NCI-H187 (cell line): Measurements from ENCODE around the gene ABCB4.

ENCODE experiments used
- DNase-seq, 2 experiments: peaks; one replicate each; lab custom pipeline; 2025; lab: John Stamatoyannopoulos, UW

ABCB4 gene

DNA sequence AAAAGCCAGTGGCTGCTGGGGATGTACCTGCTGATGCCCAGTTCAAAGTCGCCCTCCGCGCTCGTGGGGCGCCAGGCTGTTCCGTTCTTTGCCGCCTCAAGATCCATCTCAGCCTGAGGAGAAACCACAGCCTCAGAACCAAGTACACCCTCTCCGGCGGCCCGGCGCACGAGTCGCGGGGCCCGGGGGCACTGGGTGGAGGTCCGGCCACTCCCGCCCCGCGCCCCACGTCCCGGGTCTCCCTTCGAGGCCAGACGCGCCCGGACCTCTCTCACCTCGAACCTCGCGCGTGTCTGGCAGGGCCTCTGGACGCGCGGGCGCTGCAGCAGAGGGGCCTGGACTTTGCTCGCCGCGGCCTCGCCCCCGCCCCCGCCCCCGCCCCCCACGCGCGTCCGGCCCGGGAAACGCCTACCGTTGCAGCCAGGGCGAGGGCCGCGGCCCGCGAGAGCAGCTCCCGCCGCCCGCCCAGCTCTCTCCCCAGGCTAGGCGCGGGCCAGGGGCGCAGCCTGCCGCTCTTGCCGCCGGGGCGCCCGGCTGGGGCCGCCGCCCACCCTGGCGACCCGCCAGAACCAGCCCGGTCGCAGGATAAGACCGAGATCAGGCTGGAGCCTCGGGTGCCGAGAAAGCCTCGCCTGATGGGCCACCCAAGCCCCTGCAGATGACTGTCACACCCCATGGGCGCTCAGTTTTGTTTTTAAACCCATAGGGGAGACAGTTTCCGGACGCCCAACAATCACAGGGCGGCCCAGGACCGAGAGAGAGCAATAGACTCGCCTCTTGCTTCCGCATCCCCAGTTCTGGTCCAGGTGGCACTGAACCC, at the start of gene ABCB4:
Gene ABCB4 (minus strand): TSS at position 322 of the 820 bp plus-strand sequence. CDS start 215 bp downstream, at position 107.
- DNase-seq, result no peak

- DNase-seq, result no peak
Measured at GRCh38 chr7:87518735-87519134, 43.3 kb upstream of the ABCB4 start.

GRCh38 chr7:87517891-87518290, 42.4 kb upstream of the ABCB4 start:
- DNase-seq, result no peak

GRCh38 chr7:87517136-87517815, 41.8 kb upstream of the ABCB4 start:
- no peak for DNase-seq

DNA sequence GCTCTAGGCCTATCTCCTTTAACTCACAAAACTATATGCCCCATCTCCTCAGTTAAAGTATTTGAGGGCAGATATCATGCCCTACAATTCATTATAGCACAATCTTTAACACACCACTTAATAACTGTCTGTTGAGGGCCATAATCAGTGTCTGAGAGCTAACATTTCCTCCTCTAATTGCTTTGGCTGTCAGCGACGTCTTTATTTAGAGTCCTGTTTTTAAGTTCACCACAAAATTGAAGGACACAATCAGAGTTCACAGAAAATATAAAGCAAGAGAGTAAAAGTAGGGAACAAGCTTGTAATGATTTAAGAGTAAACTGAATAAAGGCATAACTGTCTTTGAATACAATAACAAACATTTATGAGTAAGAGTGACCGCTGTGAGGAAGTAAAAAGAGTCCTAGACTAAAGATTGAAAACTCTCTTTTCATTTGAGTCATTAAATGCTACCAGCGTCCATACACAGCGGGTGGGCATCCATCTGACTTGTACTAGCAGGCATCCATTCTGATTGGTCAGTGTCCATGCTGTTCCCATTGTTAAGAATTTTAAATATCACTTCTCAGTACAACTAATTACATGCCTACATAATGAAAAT, 38.4 kb upstream of the ABCB4 start:
- DNase-seq, result no peak

DNA sequence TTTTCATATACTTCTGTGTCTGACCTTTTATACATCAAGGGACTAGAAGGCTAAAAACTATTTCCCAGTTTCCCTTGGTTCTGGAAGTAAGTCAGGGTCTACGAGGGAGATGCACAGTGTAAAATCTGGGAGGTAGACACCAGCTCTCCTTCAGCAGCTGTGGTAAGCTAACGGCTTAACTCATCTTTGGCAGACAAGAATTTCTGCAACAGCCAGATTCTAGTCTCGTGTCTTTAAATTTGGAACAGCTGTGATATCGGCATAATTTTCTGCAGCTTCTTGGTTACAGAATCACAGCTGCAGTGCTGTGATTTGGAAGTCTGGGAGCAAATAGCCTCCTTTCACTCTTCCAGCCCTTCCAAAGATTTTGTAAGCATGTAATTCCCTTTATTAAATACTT, 37.4 kb upstream of the ABCB4 start:
- DNase-seq, result no peak

DNA sequence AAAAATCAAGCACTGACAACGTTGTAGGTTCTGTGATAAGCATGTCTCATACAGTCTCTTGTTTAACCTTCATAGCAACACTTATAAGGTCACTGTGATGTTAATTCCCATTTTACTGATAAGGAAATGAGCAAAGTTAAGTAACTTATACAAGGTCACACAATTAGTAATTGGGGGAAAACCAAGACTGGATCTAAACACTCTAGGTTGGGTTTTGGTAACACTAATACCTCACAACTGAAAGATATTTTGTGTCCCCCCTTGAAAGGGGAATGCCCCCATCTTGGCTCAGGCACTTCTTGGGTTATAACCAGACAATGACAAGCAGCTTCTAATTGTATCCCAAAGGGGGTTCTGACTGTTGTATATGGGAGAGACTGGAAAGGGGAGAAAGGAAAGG, 36.0 kb upstream of the ABCB4 start:
- no peak for DNase-seq

GRCh38 chr7:87510411-87510875, 35.0 kb upstream of the ABCB4 start:
- DNase-seq, result no peak

DNA sequence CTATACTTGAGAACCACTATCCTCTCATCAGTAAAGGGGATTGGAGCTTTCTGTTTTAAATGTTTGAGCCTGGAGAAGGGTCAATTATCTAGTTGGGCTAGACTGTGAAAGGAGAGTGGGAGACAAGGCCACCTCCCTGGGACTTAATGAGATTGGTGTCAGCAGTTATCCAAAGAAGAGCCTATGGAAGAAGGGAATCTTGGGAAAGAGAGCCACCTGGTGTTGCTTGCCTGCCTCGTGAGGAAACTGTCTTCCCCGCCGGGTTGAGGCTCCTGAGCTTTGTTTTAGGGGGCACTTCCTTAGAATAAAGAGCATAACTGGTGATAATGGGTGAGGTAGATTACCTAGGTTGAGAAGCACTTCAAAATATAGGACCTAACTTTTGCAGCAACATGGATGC, 32.0 kb upstream of the ABCB4 start:
- no peak for DNase-seq

DNA sequence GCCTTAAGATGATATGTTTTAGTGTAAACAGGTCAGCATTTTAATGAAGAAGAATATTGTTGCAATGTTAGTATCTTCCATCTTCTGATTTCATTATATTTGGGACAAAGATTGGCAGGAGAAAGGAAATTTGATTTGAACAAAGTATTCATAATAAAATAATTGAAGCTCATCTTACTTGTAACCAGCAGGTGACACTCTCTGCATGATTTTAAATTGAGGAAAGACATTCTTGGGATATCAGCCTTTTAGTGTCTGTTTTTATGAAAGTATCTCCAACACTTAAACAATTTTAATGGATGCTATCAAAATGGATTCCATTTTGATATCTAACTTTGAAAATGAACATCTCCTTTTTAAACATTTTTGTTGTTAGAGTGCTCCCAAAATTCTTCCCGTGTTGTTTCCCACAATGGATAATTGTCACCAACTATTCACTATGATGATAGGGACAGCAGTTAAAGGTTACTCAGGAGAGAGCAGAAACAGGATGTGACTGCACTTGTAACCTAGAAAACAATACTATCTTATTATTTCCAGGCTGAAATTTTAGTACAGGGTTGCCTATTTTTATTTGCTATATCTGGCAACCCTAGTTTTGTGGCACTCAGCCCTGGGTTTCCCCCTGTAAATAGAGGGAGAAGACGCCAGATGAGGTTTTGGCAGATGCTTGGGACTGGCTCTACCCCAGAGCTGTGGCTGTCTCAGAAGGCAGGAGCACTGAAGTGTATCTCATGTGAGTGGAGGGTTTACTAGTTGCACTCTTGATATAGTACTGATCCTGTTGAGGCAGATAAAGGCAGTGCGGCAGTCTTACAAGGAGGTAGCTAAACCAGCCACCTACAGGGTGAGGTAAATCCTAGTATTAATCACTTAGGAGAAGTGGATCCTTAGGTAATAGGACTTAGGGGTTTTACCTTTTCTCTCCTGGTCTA, 31.0 kb upstream of the ABCB4 start:
- DNase-seq, result no peak

DNA sequence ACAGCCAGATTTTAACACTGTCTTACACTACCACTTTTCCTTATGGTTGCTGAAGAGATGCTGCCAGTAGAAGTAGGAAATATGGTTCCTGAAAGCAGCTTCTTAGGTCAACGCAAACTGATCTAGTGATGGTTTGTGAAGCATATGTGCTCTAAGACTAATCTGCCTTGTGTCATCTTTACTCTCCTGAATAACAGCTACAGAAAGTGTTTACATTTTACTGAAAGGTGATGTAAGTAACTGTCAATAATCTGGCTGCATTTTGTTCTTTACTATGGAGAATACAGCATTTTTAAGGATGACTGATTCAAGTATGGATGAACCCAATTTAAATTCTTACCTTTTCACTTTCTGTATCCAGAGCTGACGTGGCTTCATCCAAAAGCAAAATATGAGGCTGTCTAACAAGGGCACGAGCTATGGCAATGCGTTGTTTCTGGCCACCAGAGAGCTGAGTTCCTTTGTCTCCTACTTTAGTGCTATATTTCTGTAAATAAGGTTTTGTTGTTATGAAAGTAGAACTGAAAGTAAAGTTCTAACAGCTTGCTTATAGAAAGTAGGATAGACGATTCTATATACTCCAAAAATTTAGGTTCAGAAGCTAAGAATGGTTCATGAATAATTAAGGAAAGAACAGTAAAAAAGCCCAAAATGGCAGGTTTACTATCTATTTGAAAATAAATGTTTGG, 30.2 kb upstream of the ABCB4 start:
- no peak for DNase-seq

DNA sequence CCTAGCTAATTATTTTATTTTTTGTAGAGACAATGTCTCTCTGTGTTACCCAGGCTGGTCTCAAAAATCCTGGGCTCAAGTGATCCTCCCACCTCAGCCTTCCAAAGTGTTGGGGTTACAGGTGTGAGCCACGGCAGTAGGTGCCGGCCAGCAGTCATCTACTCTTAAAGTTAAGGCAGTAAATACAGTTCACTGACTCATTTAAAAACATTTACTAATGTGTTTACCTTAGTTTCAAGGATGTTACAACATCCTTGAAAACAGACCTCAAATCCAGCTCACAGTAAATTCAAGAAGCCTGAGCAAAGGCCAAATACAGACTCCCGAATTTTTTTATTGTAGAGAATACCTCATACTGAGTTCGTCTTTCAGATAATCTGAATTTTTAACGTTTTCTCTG, 29.6 kb upstream of the ABCB4 start:
- no peak for DNase-seq

DNA sequence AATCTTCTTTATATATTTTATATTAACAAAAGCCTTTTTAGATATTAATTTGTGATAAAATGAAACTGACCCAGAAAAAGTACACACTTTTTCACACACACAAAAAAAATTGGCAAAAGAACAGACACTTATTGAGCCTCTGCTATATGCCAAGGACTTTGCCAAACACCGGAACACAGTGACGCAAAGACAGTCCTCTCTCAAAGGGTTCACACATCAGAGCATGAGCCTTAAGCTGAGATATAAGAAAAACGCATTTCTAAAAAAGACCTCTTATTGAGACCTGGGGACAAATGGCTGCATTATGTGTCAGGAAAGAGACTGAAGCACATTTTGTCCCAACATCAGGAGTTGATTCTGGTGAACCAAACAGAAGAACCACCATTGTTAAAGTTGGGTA, 24.0 kb upstream of the ABCB4 start:
- no peak for DNase-seq

DNA sequence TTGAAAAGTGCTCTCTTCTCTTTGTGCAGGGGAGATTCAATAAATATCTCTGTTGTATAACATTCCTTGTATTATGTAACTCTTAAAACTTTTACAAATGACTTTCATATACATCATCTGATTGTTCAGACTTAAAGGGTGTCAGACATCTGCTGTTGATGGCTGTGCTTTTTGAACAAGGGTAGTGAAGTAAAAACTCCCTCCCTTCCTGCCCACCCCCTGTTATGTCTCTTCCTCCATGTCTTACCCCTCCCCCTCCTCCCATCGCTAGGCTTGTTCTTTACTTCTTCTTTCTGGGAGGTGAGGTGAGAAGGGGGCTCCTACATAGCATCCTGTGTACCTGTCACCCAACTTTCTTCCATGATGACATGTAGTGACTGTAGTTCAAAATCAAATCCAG, 23.4 kb upstream of the ABCB4 start:
- DNase-seq, result no peak

DNA sequence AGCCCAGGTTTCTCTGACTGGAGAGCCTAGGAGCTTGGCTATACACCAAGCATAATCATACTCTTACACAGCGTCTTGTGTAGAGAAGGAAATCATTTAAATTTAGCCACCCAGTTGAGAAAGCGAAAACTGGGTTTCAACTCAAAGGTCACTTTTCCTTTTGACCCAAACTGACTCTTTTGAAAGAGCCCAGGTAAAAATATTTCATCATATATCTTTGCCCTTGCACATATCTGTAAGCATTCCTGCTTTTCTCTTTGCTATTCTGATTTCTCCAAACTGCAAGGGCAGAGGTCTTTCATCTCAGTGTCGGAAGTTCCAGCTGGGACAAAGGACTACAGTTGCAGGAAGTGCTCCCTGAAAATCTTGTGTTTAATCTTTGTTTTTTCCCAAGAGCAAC, 22.0 kb upstream of the ABCB4 start:
- DNase-seq, result no peak

- DNase-seq, result no peak
Measured at GRCh38 chr7:87495366-87495765, 19.9 kb upstream of the ABCB4 start.

GRCh38 chr7:87494454-87494853, 19.0 kb upstream of the ABCB4 start:
- no peak for DNase-seq

GRCh38 chr7:87483131-87483530, 7.7 kb upstream of the ABCB4 start:
- no peak for DNase-seq

DNA sequence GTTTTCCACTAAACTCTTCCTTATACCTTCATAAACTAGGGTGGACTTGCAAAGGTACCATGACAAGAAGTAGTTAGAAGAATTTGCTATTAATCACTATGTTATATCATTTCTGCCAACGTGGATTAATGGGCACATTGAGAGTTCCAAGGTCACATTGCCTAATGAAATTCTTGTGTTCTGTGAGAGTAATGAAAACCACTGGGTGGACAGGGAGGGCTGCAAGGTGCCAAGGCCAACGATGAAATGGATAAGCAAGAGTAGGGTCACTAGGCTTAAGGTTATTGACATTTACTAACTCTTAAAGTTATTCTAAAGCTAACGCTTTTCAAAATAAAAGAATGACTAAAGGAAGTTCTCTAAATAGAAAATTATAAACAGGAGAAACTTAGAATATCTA, 6.6 kb upstream of the ABCB4 start:
- DNase-seq, result no peak

DNA sequence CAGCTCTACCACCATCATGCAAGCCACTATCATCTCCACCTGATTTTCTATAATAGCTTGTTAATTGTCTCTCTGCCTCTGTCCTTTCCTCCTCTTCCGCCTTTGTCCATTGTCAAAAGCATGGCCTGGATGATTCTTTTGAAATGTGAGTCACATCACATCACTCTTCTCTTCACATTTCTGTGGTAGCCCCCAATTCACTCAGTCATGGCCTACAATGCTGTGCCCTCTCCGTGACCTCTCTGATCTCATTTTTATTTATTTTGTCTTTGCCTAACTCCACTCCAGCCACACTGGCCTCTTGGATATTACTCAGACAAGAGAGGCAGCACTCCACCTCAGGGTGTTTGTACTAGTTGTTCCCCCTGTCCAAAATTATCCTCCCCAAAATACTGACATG, 4.9 kb upstream of the ABCB4 start:
- no peak for DNase-seq

DNA sequence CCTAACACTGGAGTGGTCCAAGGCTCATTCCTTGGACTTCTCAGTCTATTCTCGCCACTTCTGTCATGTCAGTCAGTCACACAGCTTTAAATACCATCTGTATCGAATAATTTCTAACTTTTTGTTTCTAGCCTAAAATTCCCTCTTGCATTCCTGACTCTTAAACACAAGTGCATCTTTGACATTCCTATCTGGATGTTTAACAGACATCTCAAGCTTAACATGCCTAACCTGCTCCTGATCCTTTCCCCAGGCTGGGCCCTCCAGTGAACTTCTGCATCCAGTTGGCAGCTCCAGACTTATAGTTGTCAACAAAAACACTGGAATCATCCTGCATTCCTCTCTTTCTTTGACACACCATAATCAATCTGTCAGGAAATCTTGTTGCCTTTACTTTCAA, 4.5 kb upstream of the ABCB4 start:
- DNase-seq, result no peak
